ENCODE data around the gene ZSCAN2. TPM values are rescaled to one million over a fixed set of nuclear protein-coding genes. Genes with fewer than 3 reads are reported as not detected.

The ZSCAN2 gene
- total RNA-seq, 1 experiment from 2014 or later = 10.1 TPM

DNA sequence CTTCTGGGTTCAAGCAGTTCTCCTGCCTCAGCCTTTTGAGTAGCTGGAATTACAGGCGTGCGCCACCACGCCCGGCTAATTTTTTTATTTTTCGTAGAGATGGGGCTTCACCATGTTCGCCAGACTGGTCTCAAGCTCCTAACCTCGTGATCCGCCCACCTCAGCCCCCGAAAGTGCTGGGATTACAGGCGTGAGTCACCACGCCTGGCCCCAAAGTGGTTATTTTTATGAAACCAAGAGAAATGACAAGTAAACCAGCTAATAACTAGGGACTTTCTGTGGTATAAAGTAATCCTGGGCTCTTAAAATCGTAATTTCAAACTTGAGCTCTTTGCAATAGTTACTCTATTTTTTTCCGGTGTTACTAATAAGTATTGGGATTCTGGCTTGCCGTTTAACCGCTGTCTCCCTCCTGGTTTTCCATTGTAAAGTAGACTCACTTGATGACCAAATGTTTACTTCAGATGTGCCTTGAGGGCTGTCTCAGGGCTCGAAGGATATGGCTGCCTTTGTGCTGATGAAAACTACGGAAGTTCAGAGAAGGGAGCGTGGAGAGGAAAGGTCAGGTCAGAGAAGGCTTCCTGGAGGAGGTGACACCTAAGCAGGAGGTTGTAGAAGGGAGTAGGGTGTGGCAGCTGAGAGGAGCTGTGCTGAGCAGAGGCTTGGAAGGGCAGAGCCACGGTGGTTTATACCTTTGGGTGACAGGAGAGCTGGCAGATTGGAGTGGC, 4.2 kb downstream of the ZSCAN2 start:
- Histone ChIP-seq H3K27ac (no peak overlapping the region), H3K27me3 (replicated peaks) (no peaks in the 10 kb centered on the region), H3K4me3 (no peak overlapping the region), H3K36me3 (peaks cover 46% of the 10 kb centered on the region), H3K9me3 (replicated peaks) (no peaks in the 10 kb centered on the region), H3K4me1 (replicated peaks) (0 out of 2 replicates have a peak, but pooled peaks cover 3% of the 10 kb centered on the region)
- no peak for DNase-seq (ENCODE audit: low read depth in 1 of 2, low spot score in 2 of 2)

DNA sequence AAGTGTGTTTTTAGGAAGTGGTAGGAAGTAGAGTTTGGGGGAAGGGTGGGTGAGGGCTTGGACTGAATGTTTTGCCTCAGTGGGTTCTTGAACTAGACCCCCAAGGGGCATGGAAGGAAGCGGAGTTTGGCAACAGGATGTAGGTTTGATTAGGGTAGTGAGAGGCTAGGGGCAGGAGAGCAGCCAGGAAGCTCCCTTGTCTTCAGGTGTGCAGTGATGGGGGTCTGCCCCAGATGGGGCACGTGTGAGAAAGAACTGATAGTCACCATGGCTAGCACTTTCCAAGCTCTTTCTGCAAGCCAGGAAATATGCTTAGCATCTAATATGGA, 4.7 kb downstream of the ZSCAN2 start:
- no peaks in the 10 kb centered on the region for H3K9me3 ChIP-seq (replicated peaks)
- H3K36me3 ChIP-seq = peaks cover 46% of the 10 kb centered on the region
- DNase-seq (ENCODE audit: low read depth in 1 of 2, low spot score in 2 of 2) = no peak
- H3K27ac ChIP-seq = no peak overlapping the region
- H3K4me1 ChIP-seq (replicated peaks) = 0 out of 2 replicates have a peak, but pooled peaks cover 3% of the 10 kb centered on the region
- no peak overlapping the region for H3K4me3 ChIP-seq
- H3K27me3 ChIP-seq (replicated peaks) = no peaks in the 10 kb centered on the region

DNA sequence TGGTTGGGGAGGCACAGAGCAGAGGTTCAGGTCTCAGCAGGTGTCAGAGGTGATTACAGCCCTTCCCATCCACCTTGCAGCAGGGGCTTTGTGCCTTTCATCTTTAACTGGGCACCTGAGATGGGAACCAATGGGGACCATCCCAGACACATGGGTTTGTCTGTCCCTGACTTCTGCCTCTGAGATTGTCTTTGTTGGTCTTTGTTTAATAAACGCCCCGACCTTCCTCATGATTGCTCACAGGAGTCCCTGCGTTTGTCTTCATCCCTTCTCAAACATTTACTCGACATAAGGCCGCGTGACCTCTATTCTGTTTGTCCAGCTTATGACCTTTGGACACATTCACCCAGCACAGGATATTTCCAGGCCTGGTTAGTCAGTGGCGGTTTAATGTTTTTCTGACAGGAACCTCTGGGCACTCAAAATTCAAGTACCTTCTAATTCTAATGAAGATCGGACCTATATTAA, 5.9 kb downstream of the ZSCAN2 start:
- no peak for DNase-seq (ENCODE audit: low read depth in 1 of 2, low spot score in 2 of 2)
- Histone ChIP-seq H3K27me3 (replicated peaks) (no peaks in the 10 kb centered on the region), H3K9me3 (replicated peaks) (no peaks in the 10 kb centered on the region), H3K4me3 (no peak overlapping the region), H3K36me3 (peaks cover 42% of the 10 kb centered on the region), H3K4me1 (replicated peaks) (no peaks in the 10 kb centered on the region), H3K27ac (no peak overlapping the region)

DNA sequence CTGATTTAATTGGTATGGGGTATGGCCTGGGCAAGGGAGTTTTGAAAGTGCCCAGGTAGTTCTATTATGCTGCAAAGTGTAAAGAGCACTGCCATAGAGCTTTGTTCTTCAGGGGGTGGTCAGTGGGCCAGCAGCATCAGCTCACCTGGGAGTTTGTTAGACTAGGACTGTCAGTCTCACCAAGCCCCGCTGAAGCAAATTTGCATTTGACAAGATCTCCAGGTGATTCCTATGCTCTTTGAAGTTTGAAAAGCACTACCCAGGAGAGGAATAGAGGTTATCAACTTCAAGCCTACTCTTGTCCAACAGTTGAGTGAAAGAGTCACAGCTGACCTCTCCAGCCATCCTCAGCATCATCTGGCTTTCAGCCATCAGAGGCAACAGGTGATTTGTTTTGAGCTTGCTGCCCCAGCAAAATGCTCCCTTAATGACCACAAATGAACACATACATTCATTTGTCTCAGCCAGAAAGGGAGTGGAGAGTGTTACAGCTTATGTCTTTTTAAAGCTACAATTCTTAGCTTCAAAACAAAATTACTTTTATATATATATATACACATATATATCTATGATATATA, 8.0 kb downstream of the ZSCAN2 start:
- Histone ChIP-seq H3K36me3 (peaks cover 40% of the 10 kb centered on the region), H3K27me3 (replicated peaks) (no peaks in the 10 kb centered on the region), H3K4me3 (no peak overlapping the region), H3K27ac (no peak overlapping the region), H3K4me1 (replicated peaks) (no peaks in the 10 kb centered on the region), H3K9me3 (replicated peaks) (no peaks in the 10 kb centered on the region)
- DNase-seq (ENCODE audit: low read depth in 1 of 2, low spot score in 2 of 2) = no peak

DNA sequence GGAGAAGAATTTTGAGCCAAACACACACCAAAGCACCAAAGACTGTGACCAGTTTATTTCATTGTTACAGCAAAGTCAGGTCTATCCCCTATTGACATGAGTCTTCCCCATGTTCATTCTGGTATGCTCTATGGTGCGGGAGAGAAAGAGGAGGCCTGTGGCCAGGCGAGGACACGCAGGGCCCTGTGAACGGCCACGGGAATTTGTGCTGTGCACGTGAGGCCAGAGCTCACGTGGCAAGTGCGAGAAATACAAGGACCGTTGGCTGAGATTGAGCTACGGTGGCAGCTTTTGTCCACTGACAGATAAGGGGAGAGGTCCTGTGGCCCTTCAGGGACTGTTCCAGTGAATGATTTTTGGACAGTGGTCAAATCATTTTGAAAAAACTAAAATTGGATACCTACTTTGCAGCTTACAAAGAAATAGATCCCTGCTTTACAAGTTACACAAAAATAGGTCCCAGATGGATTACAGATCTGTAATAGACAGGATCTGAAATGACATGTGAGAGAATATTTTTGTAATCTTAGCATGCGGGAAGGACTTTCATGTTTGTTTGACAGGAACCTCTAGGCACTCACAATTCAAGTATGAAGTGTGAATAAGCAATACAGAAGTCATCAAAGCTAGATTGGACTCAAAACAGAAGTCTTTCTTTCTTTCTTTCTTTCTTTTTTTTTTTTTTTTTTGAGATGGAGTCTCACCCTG, 9.2 kb downstream of the ZSCAN2 start:
- Histone ChIP-seq H3K27ac (no peak overlapping the region), H3K9me3 (replicated peaks) (no peaks in the 10 kb centered on the region), H3K36me3 (peaks cover 32% of the 10 kb centered on the region), H3K27me3 (replicated peaks) (no peaks in the 10 kb centered on the region), H3K4me3 (no peak overlapping the region), H3K4me1 (replicated peaks) (no peaks in the 10 kb centered on the region)
- DNase-seq (ENCODE audit: low read depth in 1 of 2, low spot score in 2 of 2) = no peak

DNA sequence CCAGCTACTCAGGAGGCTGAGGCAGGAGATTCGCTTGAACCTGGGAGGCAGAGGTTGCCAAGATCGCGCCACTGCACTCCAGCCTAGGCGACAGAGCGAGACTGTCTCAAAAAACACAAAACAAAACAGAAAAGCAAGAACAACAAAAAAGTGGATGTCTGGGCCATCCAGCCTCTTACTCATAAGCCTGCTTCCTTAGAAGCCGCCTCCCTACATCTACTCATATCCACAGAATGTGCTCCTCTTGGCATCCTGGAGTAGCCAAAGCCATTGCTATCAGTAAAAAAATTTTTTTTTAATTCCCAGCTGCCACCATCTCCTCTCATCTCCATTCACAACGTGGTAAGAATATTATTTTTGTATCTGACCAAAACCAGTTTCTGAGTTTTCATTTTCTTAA, 10.8 kb downstream of the ZSCAN2 start:
- H3K27ac ChIP-seq = no peak overlapping the region
- no peak for DNase-seq (ENCODE audit: low read depth in 1 of 2, low spot score in 2 of 2)

DNA sequence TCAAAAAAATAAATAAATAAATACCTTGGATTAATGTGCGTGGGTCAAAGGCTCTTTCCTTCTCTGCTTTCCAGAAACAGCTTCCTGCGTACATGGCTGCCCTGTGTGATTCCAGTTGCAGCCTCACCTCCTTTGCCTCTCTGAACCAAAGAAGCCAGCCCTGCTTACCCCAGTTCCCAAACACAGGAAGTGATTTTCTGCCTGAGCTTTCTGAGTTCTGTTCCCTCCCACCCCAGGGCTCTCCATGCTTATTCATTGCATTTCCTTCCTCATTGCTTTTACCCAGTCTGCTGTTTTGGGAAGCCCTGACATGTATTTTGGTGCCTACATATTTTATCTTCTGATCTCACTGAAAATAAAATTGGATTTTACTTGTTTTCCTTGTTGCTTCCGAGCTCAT, 15.4 kb downstream of the ZSCAN2 start:
- Histone ChIP-seq H3K27ac (no peak overlapping the region), H3K36me3 (peaks cover 12% of the 10 kb centered on the region), H3K4me1 (replicated peaks) (no peaks in the 10 kb centered on the region), H3K9me3 (replicated peaks) (peaks cover 14% of the 10 kb centered on the region), H3K4me3 (no peak overlapping the region), H3K27me3 (replicated peaks) (no peaks in the 10 kb centered on the region)
- DNase-seq (ENCODE audit: low read depth in 1 of 2, low spot score in 2 of 2) = no peak

More for the DNA sequence above, 10.8 kb downstream of the ZSCAN2 start:
- Histone ChIP-seq H3K27me3 (replicated peaks) (no peaks in the 10 kb centered on the region), H3K4me3 (no peak overlapping the region), H3K9me3 (replicated peaks) (no peaks in the 10 kb centered on the region), H3K36me3 (peaks cover 15% of the 10 kb centered on the region), H3K4me1 (replicated peaks) (no peaks in the 10 kb centered on the region)

DNA sequence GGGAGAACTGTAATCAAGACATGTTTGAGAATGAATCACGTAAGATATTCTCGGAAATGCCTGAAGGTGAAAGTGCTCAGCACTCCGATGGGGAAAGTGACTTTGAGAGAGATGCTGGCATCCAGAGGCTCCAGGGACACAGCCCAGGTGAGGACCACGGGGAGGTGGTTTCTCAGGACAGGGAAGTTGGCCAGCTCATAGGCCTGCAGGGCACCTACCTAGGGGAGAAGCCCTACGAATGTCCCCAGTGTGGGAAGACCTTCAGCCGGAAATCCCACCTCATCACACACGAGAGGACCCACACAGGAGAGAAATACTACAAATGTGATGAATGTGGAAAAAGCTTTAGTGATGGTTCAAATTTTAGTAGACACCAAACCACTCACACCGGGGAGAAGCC, 19.8 kb downstream of the ZSCAN2 start:
- Histone ChIP-seq H3K9me3 (replicated peaks) (peaks cover 30% of the 10 kb centered on the region), H3K27ac (no peak overlapping the region), H3K36me3 (peaks cover 33% of the 10 kb centered on the region), H3K27me3 (replicated peaks) (no peaks in the 10 kb centered on the region), H3K4me1 (replicated peaks) (no peaks in the 10 kb centered on the region), H3K4me3 (no peak overlapping the region)
- DNase-seq (ENCODE audit: low read depth in 1 of 2, low spot score in 2 of 2) = no peak

DNA sequence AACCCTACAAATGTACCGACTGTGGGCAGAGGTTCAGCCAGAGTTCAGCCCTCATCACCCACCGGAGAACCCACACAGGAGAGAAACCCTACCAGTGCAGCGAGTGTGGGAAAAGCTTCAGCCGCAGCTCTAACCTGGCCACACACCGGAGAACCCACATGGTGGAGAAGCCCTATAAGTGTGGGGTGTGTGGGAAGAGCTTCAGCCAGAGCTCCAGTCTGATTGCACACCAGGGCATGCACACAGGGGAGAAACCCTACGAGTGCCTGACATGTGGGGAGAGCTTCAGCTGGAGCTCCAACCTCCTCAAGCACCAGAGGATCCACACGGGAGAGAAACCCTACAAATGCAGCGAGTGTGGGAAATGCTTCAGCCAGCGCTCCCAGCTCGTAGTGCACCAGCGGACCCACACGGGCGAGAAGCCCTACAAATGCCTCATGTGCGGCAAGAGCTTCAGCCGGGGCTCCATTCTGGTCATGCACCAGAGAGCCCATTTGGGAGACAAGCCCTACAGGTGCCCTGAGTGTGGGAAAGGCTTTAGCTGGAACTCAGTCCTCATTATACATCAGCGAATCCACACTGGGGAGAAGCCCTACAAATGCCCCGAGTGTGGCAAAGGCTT, 20.7 kb downstream of the ZSCAN2 start:
- Histone ChIP-seq H3K4me1 (replicated peaks) (no peaks in the 10 kb centered on the region), H3K36me3 (peaks cover 33% of the 10 kb centered on the region), H3K27me3 (replicated peaks) (no peaks in the 10 kb centered on the region), H3K9me3 (replicated peaks) (peaks cover 30% of the 10 kb centered on the region), H3K4me3 (no peak overlapping the region), H3K27ac (no peak overlapping the region)
- no peak for DNase-seq (ENCODE audit: low read depth in 1 of 2, low spot score in 2 of 2)

DNA sequence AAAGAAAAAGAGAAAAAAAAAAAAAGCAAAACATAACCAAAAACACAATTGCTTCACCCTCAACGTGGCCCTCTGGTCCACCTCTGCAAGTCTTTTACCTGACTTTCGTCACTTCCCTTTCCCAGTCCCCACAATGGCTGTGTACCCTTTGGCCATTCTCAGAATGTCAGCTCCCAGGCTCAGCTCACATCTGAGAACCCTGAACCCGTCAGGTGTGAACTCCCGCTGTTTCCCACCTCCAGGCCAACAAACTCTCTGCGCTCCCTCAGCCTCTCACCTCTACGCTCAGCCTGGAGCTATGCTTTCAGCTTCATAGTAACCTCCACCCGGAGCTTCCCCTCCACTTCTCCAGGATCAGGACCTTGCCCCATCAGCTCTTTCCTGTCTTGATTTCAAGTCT, 23.6 kb downstream of the ZSCAN2 start:
- Histone ChIP-seq H3K4me3 (no peak overlapping the region), H3K27ac (no peak overlapping the region), H3K27me3 (replicated peaks) (no peaks in the 10 kb centered on the region), H3K9me3 (replicated peaks) (peaks cover 30% of the 10 kb centered on the region), H3K4me1 (replicated peaks) (no peaks in the 10 kb centered on the region), H3K36me3 (peaks cover 33% of the 10 kb centered on the region)
- no peak for DNase-seq (ENCODE audit: low read depth in 1 of 2, low spot score in 2 of 2)

DNA sequence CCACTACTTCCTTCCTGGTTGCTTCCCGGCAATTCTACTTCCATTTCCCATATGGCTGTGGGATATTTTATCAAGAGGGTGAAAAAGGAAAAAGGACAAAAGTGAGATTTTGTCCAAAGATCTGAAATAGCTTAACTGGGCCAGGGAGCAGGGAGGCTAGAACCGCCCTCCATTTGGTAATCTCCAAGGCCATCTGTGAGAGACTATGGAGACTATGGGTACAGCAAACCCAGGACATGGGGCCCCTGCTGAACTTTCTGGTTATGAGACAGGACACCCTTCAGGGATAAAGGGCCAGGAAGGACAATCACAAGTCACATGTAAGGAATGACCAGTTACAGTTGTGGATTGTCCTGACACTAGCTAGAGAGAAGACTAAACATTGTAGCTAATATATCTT, 24.3 kb downstream of the ZSCAN2 start:
- no peak overlapping the region for H3K4me3 ChIP-seq
- no peak for DNase-seq (ENCODE audit: low read depth in 1 of 2, low spot score in 2 of 2)
- peaks cover 32% of the 10 kb centered on the region for H3K36me3 ChIP-seq
- H3K27ac ChIP-seq = no peak overlapping the region
- H3K4me1 ChIP-seq (replicated peaks) = no peaks in the 10 kb centered on the region
- H3K27me3 ChIP-seq (replicated peaks) = no peaks in the 10 kb centered on the region
- H3K9me3 ChIP-seq (replicated peaks) = peaks cover 28% of the 10 kb centered on the region

DNA sequence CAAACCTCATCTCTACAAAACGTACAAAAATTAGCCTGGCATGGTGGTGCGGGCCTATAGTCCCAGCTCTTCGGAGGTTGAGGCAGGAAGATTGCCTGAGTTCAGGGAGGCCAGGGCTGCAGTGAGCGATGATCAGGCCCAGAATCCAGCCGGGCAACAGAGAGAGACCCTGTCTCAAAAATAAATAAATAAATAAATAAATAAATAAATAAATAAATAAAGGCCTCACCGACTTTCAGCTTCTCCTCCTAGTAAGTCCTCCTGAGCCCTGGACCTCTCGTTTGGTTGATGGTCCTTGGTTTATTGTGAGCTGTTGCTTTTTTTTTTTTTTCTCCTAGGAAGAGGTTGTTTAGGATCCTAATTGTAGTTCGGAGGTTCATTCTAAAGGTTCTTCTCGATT, 28.2 kb downstream of the ZSCAN2 start:
- H3K4me3 ChIP-seq = no peak overlapping the region
- peaks cover 9% of the 10 kb centered on the region for H3K36me3 ChIP-seq

DNA sequence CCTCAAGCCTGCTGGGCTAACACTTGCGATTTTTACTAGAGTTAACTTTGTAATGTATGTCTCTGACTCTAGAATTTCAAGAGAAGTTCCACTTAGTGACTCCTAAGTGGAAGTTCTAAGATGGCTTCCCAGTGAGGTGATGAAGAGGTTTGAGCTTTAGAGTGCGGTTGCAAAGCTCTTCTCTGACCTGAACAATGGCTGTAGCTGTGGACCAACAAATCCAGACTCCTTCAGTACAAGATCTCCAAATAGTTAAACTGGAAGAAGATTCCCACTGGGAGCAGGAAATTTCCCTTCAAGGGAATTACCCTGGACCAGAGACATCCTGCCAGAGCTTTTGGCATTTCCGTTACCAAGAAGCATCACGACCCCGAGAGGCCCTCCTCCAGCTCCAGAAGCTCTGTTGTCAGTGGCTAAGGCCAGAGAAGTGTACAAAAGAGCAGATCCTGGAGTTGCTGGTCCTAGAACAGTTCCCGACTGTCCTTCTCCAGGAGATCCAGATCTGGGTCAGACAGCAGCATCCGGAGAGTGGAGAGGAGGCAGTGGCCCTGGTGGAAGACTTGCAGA, 31.0 kb downstream of the ZSCAN2 start:
- peak overlapping the region; percentile 56 for H3K27ac ChIP-seq
- H3K4me3 ChIP-seq = peak overlapping the region; percentile 51
- peaks cover 32% of the 10 kb centered on the region for H3K4me1 ChIP-seq (replicated peaks)
- H3K27me3 ChIP-seq (replicated peaks) = no peaks in the 10 kb centered on the region
- peaks cover 18% of the 10 kb centered on the region for H3K36me3 ChIP-seq
- no peak for DNase-seq (ENCODE audit: low read depth in 1 of 2, low spot score in 2 of 2)
- H3K9me3 ChIP-seq (replicated peaks) = no peaks in the 10 kb centered on the region

More for the DNA sequence above, 28.2 kb downstream of the ZSCAN2 start:
- DNase-seq (ENCODE audit: low read depth in 1 of 2, low spot score in 2 of 2) = no peak
- no peak overlapping the region for H3K27ac ChIP-seq
- H3K27me3 ChIP-seq (replicated peaks) = no peaks in the 10 kb centered on the region
- H3K4me1 ChIP-seq (replicated peaks) = peaks cover 28% of the 10 kb centered on the region
- H3K9me3 ChIP-seq (replicated peaks) = no peaks in the 10 kb centered on the region

All from SJSA1 (cell line).